Measurements from ENCODE around the gene RTP1.
"Not testable (repeated sequence)": the region's sequence is repeated elsewhere in the genome, so short reads cannot be mapped to it uniquely, and the experiment has no call there.

The RTP1 gene

GRCh38 chr3:187237741-187238140 is 40.5 kb downstream of the RTP1 start:
- H3K4me3 ChIP-seq (ENCODE audit: low read depth, low read length), result no peak overlapping the region

GRCh38 chr3:187238239-187238638 is 41.0 kb downstream of the RTP1 start:
- H3K4me3 ChIP-seq (ENCODE audit: low read depth, low read length), result no peak overlapping the region

GRCh38 chr3:187238835-187239234 is 41.5 kb downstream of the RTP1 start:
- H3K4me3 ChIP-seq (ENCODE audit: low read depth, low read length), result not testable (repeated sequence)

- no peak overlapping the region for H3K4me3 ChIP-seq (ENCODE audit: low read depth, low read length)
Observed at GRCh38 chr3:187242435-187242834, 45.1 kb downstream of the RTP1 start.

GRCh38 chr3:187242900-187243299 is 45.6 kb downstream of the RTP1 start:
- H3K4me3 ChIP-seq (ENCODE audit: low read depth, low read length), result no peak overlapping the region

GRCh38 chr3:187243933-187244524 is 46.7 kb downstream of the RTP1 start:
- no peak overlapping the region for H3K4me3 ChIP-seq (ENCODE audit: low read depth, low read length)

GRCh38 chr3:187247398-187247797 is 50.1 kb downstream of the RTP1 start:
- no peak overlapping the region for H3K4me3 ChIP-seq (ENCODE audit: low read depth, low read length)

Measured in iPS-11a (cell line).